Jurkat, Clone E6-1 (cell line): ENCODE results near the gene BTBD19.
A peak's percentile ranks its signal among the peaks of the same experiment; 100 is the strongest.
"Not testable (repeated sequence)": the region's sequence is repeated elsewhere in the genome, so short reads cannot be mapped to it uniquely, and the experiment has no call there.

ENCODE experiments used
- DNase-seq: peaks from one replicate; pipeline ENCODE4 v3.0.0-alpha.2; 2011; ENCODE audit warnings: low read depth, low spot score
- H3K4me3 ChIP-seq: 2 replicates; pipeline ENCODE4 v1.5.1; 2011; ENCODE audit warnings: mild to moderate bottlenecking, low read length, control low read depth, moderate library complexity

BTBD19 gene

GRCh38 chr1:44822131-44822701, 13.9 kb downstream of the BTBD19 start:
- no peak overlapping the region for H3K4me3 ChIP-seq

GRCh38 chr1:44822981-44823451, 14.7 kb downstream of the BTBD19 start:
- no peak for DNase-seq
- H3K4me3 ChIP-seq: no peak overlapping the region

More at GRCh38 chr1:44822131-44822701, 13.9 kb downstream of the BTBD19 start:
- no peak for DNase-seq

GRCh38 chr1:44824392-44824791, 16.1 kb downstream of the BTBD19 start:
- not testable (repeated sequence) for H3K4me3 ChIP-seq, DNase-seq

- DNase-seq: no peak
- H3K4me3 ChIP-seq: no peak overlapping the region
These were observed 18.3 kb downstream of the BTBD19 start for GRCh38 chr1:44826375-44827196.

GRCh38 chr1:44827197-44828002, 19.1 kb downstream of the BTBD19 start:
- no peak overlapping the region for H3K4me3 ChIP-seq
- peak; percentile 37 for DNase-seq

GRCh38 chr1:44828003-44828651, 19.8 kb downstream of the BTBD19 start:
- DNase-seq: no peak
- H3K4me3 ChIP-seq: no peak overlapping the region

GRCh38 chr1:44828841-44829440, 20.6 kb downstream of the BTBD19 start:
- no peak overlapping the region for H3K4me3 ChIP-seq
- DNase-seq: no peak

GRCh38 chr1:44829506-44830384, 21.4 kb downstream of the BTBD19 start:
- H3K4me3 ChIP-seq: no peak overlapping the region
- no peak for DNase-seq

GRCh38 chr1:44830900-44831304, 22.6 kb downstream of the BTBD19 start:
- no peak overlapping the region for H3K4me3 ChIP-seq
- no peak for DNase-seq

GRCh38 chr1:44831516-44831915, 23.2 kb downstream of the BTBD19 start:
- no peak overlapping the region for H3K4me3 ChIP-seq
- DNase-seq: no peak

GRCh38 chr1:44832056-44832705, 23.9 kb downstream of the BTBD19 start:
- H3K4me3 ChIP-seq: no peak overlapping the region
- no peak for DNase-seq

- DNase-seq: no peak
- no peak overlapping the region for H3K4me3 ChIP-seq
These were observed 26.0 kb downstream of the BTBD19 start for GRCh38 chr1:44834328-44834727.

GRCh38 chr1:44835738-44836675, 27.7 kb downstream of the BTBD19 start:
- peak; percentile 76 for DNase-seq
- H3K4me3 ChIP-seq: no peak overlapping the region

- not testable (repeated sequence) for H3K4me3 ChIP-seq
These were observed 30.0 kb downstream of the BTBD19 start for GRCh38 chr1:44838294-44838693.

GRCh38 chr1:44839576-44839975, 31.3 kb downstream of the BTBD19 start:
- no peak overlapping the region for H3K4me3 ChIP-seq
- DNase-seq: no peak

More at GRCh38 chr1:44838294-44838693, 30.0 kb downstream of the BTBD19 start:
- DNase-seq: not testable (repeated sequence)

- no peak for DNase-seq
- H3K4me3 ChIP-seq: no peak overlapping the region
These were observed 34.2 kb downstream of the BTBD19 start for GRCh38 chr1:44842486-44842861.
